IMR-90 (cell line): ENCODE results near the gene NTRK3. TPM values are rescaled to one million over a fixed set of nuclear protein-coding genes. Genes with fewer than 3 reads are reported as not detected.

Experiments
- ATAC-seq: fragments of 200-7000 bp; cut with Tn5 transposase; 2 replicates; pipeline ENCODE4 v1.9.1; 2020; ENCODE audit warnings: low read depth, mild to moderate bottlenecking, moderate library complexity
- BruUV-seq: library from RNA; stranded (reverse); fragments of 400-500 nt; replicated peaks from 2 replicates; lab custom pipeline; 2021; lab: Mats Ljungman, UMichigan
- CTCF ChIA-PET: fragments of 300-600 bp; formaldehyde crosslinking; extraction: SDS; loops from one replicate; lab custom pipeline; 2021; ENCODE audit warnings: antibody characterized with exemption; lab: Yijun Ruan, JAX
- POLR2A ChIA-PET: fragments of 300-600 bp; sonication (Branson Sonifier 250); formaldehyde crosslinking; loops from one replicate; lab custom pipeline; 2022; ENCODE audit warnings: antibody characterized with exemption; ENCODE audit not compliant: unreplicated experiment; lab: Charles Lee
- DNase-seq: peaks from one replicate; pipeline ENCODE4 v3.0.0; 2013
- H2AFZ ChIP-seq: replicated peaks from 2 replicates; pipeline ENCODE3; 2013; ENCODE audit warnings: low read length, mild to moderate bottlenecking; ENCODE audit not compliant: poor library complexity
- H2AK5ac ChIP-seq: 2 replicates; pipeline ENCODE4 v1.6.1; 2013; ENCODE audit warnings: low read depth, low read length, inconsistent platforms
- H2AK9ac ChIP-seq: replicated peaks from 2 replicates; pipeline ENCODE3; 2013; ENCODE audit warnings: mild to moderate bottlenecking, low read depth, low read length, moderate library complexity; ENCODE audit not compliant: poor library complexity
- H2BK120ac ChIP-seq: 2 replicates; pipeline ENCODE4 v1.6.1; 2013; ENCODE audit warnings: low read depth, low read length, inconsistent platforms
- H2BK15ac ChIP-seq: 3 replicates; pipeline ENCODE4 v1.6.1; 2013; ENCODE audit warnings: low read depth, low read length, inconsistent platforms
- H2BK20ac ChIP-seq: 2 replicates; pipeline ENCODE4 v1.6.1; 2013; ENCODE audit warnings: low read depth, mild to moderate bottlenecking, inconsistent platforms, low read length, moderate library complexity
- H2BK5ac ChIP-seq: 2 replicates; pipeline ENCODE4 v1.6.1; 2013; ENCODE audit warnings: mild to moderate bottlenecking, low read depth, low read length, inconsistent platforms; ENCODE audit not compliant: poor library complexity, severe bottlenecking
- H3K14ac ChIP-seq: replicated peaks from 2 replicates; pipeline ENCODE4 v1.6.1; 2013; ENCODE audit warnings: low read depth, low read length, inconsistent platforms
- H3K18ac ChIP-seq: 2 replicates; pipeline ENCODE4 v1.6.1; 2013; ENCODE audit warnings: low read depth, low read length, control low read depth
- H3K23ac ChIP-seq: 2 replicates; pipeline ENCODE4 v1.6.1; 2013; ENCODE audit warnings: low read depth, low read length, inconsistent platforms
- H3K27ac ChIP-seq: 2 replicates; pipeline ENCODE4 v1.5.1; 2013; ENCODE audit warnings: mild to moderate bottlenecking, control low read depth, low read length; ENCODE audit not compliant: insufficient read depth
- H3K27me3 ChIP-seq: 2 replicates; pipeline ENCODE4 v1.6.1; 2013; ENCODE audit warnings: low read length; ENCODE audit not compliant: control insufficient read depth, insufficient read depth
- H3K36me3 ChIP-seq: 2 replicates; pipeline ENCODE4 v1.6.1; 2013; ENCODE audit warnings: low read length, mixed read lengths; ENCODE audit not compliant: control insufficient read depth, insufficient read depth
- H3K4ac ChIP-seq: 2 replicates; pipeline ENCODE4 v1.6.1; 2013; ENCODE audit warnings: low read depth, low read length, inconsistent platforms
- H3K4me1 ChIP-seq: 2 replicates; pipeline ENCODE4 v1.6.1; 2013; ENCODE audit warnings: low read length, mixed read lengths; ENCODE audit not compliant: control insufficient read depth, insufficient read depth
- H3K4me2 ChIP-seq: 2 replicates; pipeline ENCODE4 v1.6.1; 2013; ENCODE audit warnings: low read depth, mild to moderate bottlenecking, control low read depth, low read length, moderate library complexity
- H3K4me3 ChIP-seq: 2 replicates; pipeline ENCODE4 v1.5.1; 2013; ENCODE audit warnings: low read depth, mild to moderate bottlenecking, control low read depth, low read length, moderate library complexity; ENCODE audit not compliant: insufficient read depth
- H3K56ac ChIP-seq: 2 replicates; pipeline ENCODE4 v1.6.1; 2013; ENCODE audit warnings: low read length, inconsistent platforms; ENCODE audit not compliant: insufficient read depth; ENCODE audit errors: extremely low read depth
- H3K79me1 ChIP-seq, 2 experiments: 2 replicates each; pipeline ENCODE4 v1.6.1; 2013; ENCODE audit warnings: low read length in 2 of 2, inconsistent platforms in 1 of 2, low read depth in 1 of 2
- H3K9ac ChIP-seq: 2 replicates; pipeline ENCODE4 v1.6.1; 2013; ENCODE audit warnings: low read depth, low read length, control low read depth
- H3K9me1 ChIP-seq: 2 replicates; pipeline ENCODE4 v1.6.1; 2013; ENCODE audit warnings: low read length, inconsistent platforms; ENCODE audit not compliant: insufficient read depth
- H3K9me3 ChIP-seq: 2 replicates; pipeline ENCODE4 v1.6.1; 2013; ENCODE audit warnings: low read length; ENCODE audit not compliant: control insufficient read depth, insufficient read depth
- H4K20me1 ChIP-seq: 2 replicates; pipeline ENCODE4 v1.6.1; 2013; ENCODE audit warnings: low read length, inconsistent platforms; ENCODE audit not compliant: insufficient read depth
- H4K5ac ChIP-seq: 2 replicates; pipeline ENCODE4 v1.6.1; 2013; ENCODE audit warnings: mild to moderate bottlenecking, low read depth, low read length, control low read depth
- H4K8ac ChIP-seq, 2 experiments: 2 replicates each; pipeline ENCODE4 v1.6.1; 2013; ENCODE audit warnings: low read depth in 2 of 2, low read length in 2 of 2, control low read depth in 1 of 2, inconsistent platforms in 1 of 2
- H4K91ac ChIP-seq: 2 replicates; pipeline ENCODE4 v1.6.1; 2013; ENCODE audit warnings: low read depth, low read length, inconsistent platforms; ENCODE audit not compliant: insufficient read depth
- BHLHE40 ChIP-seq: fragments of 150-350 bp; IDR thresholded peaks from 2 replicates; pipeline ENCODE4 v1.6.1; 2016; ENCODE audit warnings: mild to moderate bottlenecking, low read depth, low read length
- CEBPB ChIP-seq: IDR thresholded peaks from 2 replicates; pipeline ENCODE4 v1.6.1; 2012; ENCODE audit warnings: low read depth, low read length, improper control_type of control experiment
- CHD1 ChIP-seq: IDR thresholded peaks from 2 replicates; pipeline ENCODE4 v1.6.1; 2012; ENCODE audit warnings: low read depth, low read length, improper control_type of control experiment
- ELK1 ChIP-seq: fragments of 150-350 bp; IDR thresholded peaks from 2 replicates; pipeline ENCODE4 v1.6.1; 2016; ENCODE audit warnings: low read depth, mild to moderate bottlenecking, low read length, moderate library complexity, borderline replicate concordance
- FOS ChIP-seq: fragments of 150-350 bp; IDR thresholded peaks from 2 replicates; pipeline ENCODE4 v1.6.1; 2016; ENCODE audit warnings: low read depth, low read length
- MAFK ChIP-seq: IDR thresholded peaks from 2 replicates; pipeline ENCODE4 v1.6.1; 2012; ENCODE audit warnings: low read depth, low read length, improper control_type of control experiment
- MAZ ChIP-seq: IDR thresholded peaks from 2 replicates; pipeline ENCODE4 v1.6.1; 2012; ENCODE audit warnings: low read depth, mild to moderate bottlenecking, low read length, improper control_type of control experiment, moderate library complexity, borderline replicate concordance
- MXI1 ChIP-seq: IDR thresholded peaks from 2 replicates; pipeline ENCODE4 v1.6.1; 2012; ENCODE audit warnings: low read depth, mild to moderate bottlenecking, low read length, moderate library complexity, borderline replicate concordance
- NFE2L2 ChIP-seq: fragments of 150-350 bp; IDR thresholded peaks from 2 replicates; pipeline ENCODE4 v1.6.1; 2016; ENCODE audit warnings: low read depth, mild to moderate bottlenecking, low read length
- POLR2A ChIP-seq: IDR thresholded peaks from 2 replicates; pipeline ENCODE4 v1.6.1; 2012; ENCODE audit warnings: mild to moderate bottlenecking, low read depth, low read length
- RAD21 ChIP-seq: IDR thresholded peaks from 2 replicates; pipeline ENCODE4 v1.6.1; 2012; ENCODE audit warnings: low read length, improper control_type of control experiment
- RCOR1 ChIP-seq: IDR thresholded peaks from 2 replicates; pipeline ENCODE4 v1.6.1; 2012; ENCODE audit warnings: mild to moderate bottlenecking, low read length, improper control_type of control experiment; ENCODE audit not compliant: insufficient replicate concordance
- RFX5 ChIP-seq: IDR thresholded peaks from 2 replicates; pipeline ENCODE4 v1.8.0; 2012; ENCODE audit warnings: low read depth, mild to moderate bottlenecking, low read length, moderate library complexity
- SMC3 ChIP-seq: fragments of 150-350 bp; IDR thresholded peaks from 2 replicates; pipeline ENCODE4 v1.6.1; 2016; ENCODE audit warnings: low read depth, mild to moderate bottlenecking, antibody characterized with exemption, low read length, moderate library complexity
- USF2 ChIP-seq: fragments of 150-350 bp; IDR thresholded peaks from 2 replicates; pipeline ENCODE4 v1.6.1; 2017; ENCODE audit warnings: mild to moderate bottlenecking, antibody characterized with exemption, low read length, low read depth
- WGBS, 2 experiments: methylation state at CpG; one replicate each; pipeline versions ENCODE4 v1.1.5 to v1.1.7; 2013; ENCODE audit warnings: missing lambda C conversion rate in 2 of 2; ENCODE audit not compliant: insufficient read length in 1 of 2; ENCODE audit errors: extremely low coverage in 2 of 2; 5-methylcytosine and 5-hydroxymethylcytosine counted together
- dilution Hi-C: fragments of 300-500 bp; cut with HindIII; formaldehyde crosslinking; loops from one replicate; pipeline ENCODE4 v1.14.3; 2018; ENCODE audit warnings: low sequenced_read_pairs; ENCODE audit not compliant: unreplicated experiment
- in situ Hi-C: fragments of 300-500 bp; cut with MboI; formaldehyde crosslinking; loops from 3 replicates; pipeline ENCODE4 v1.14.3; 2019; ENCODE audit warnings: low sequenced_read_pairs, inconsistent platforms, mixed read lengths
- intact Hi-C: fragments of 100-400 bp; cut with micrococcal nuclease; formaldehyde crosslinking; loops from 2 replicates; pipeline ENCODE4 v1.10.0; 2022
- polyA plus RNA-seq, 3 experiments: library from polyadenylated mRNA; depleted of rRNA; stranded (reverse); fragments of >200 nt; gene quantifications; 2 replicates each; pipeline ENCODE4 v1.2.3, GENCODE V29; 2012; ENCODE audit warnings: low replicate concordance in 1 of 3
- total RNA-seq: library from RNA; depleted of rRNA; stranded (reverse); fragments of >200 nt; gene quantifications from 2 replicates; pipeline ENCODE4 v1.2.3, GENCODE V29; 2012
- TF ChIP-seq, protein P1 (sequence below): conservative IDR thresholded peaks from 2 replicates; pipeline ENCODE4 v1.5.1; 2012; ENCODE audit warnings: mild to moderate bottlenecking, low read depth, low read length, improper control_type of control experiment

The NTRK3 gene
- total and polyA plus RNA-seq, 2 of the 4 experiments (the other 2 are of a cell fraction): under 0.01 to 0.15 TPM

GRCh38 chr15:88042047-88042446 is 214.5 kb downstream of the NTRK3 start:
- dilution Hi-C loops: no loop called here
- intact Hi-C loops: no loop called here
- Histone ChIP-seq H3K4me1 (no peaks in the 10 kb centered on the region), H4K20me1 (no peaks in the 10 kb centered on the region), H3K14ac (no peak overlapping the region), H2AFZ (no peak overlapping the region), H3K27ac (no peak overlapping the region), H4K5ac (no peak overlapping the region), H3K4ac (no peak overlapping the region), H2AK9ac (no peak overlapping the region), H3K9me3 (peaks cover 32% of the 10 kb centered on the region), H3K36me3 (no peaks in the 10 kb centered on the region), H2BK15ac (no peak overlapping the region), H4K8ac (no peak overlapping the region), H4K91ac (no peak overlapping the region), H3K18ac (no peak overlapping the region), H2AK5ac (no peak overlapping the region), H3K56ac (no peak overlapping the region), H3K9ac (no peak overlapping the region), H2BK5ac (no peak overlapping the region), H3K9me1 (no peaks in the 10 kb centered on the region), H3K27me3 (no peaks in the 10 kb centered on the region), H3K4me3 (no peak overlapping the region), H3K4me2 (no peak overlapping the region), H2BK20ac (no peak overlapping the region), H2BK120ac (no peak overlapping the region), H3K23ac (no peak overlapping the region), H3K79me1 (no peaks in the 10 kb centered on the region)
- WGBS, 2 experiments: no CpG with 5 or more reads among the region's 5 CpGs
- TF ChIP-seq MXI1 (no peak), CEBPB (no peak), NFE2L2 (no peak), USF2 (no peak), RCOR1 (no peak), FOS (no peak), RFX5 (no peak), CHD1 (no peak), SMC3 (no peak), MAFK (no peak), RAD21 (no peak), POLR2A (no peak), ELK1 (no peak), BHLHE40 (no peak), MAZ (no peak)
- TF ChIP-seq, protein P1, sequence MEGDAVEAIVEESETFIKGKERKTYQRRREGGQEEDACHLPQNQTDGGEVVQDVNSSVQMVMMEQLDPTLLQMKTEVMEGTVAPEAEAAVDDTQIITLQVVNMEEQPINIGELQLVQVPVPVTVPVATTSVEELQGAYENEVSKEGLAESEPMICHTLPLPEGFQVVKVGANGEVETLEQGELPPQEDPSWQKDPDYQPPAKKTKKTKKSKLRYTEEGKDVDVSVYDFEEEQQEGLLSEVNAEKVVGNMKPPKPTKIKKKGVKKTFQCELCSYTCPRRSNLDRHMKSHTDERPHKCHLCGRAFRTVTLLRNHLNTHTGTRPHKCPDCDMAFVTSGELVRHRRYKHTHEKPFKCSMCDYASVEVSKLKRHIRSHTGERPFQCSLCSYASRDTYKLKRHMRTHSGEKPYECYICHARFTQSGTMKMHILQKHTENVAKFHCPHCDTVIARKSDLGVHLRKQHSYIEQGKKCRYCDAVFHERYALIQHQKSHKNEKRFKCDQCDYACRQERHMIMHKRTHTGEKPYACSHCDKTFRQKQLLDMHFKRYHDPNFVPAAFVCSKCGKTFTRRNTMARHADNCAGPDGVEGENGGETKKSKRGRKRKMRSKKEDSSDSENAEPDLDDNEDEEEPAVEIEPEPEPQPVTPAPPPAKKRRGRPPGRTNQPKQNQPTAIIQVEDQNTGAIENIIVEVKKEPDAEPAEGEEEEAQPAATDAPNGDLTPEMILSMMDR: no peak
- CTCF ChIA-PET: no interaction called here
- in situ Hi-C loops: no loop called here
- POLR2A ChIA-PET: interaction anchor here (0.7 kb wide), 1 partner anchor 1601 kb away, joined by 16 read pairs; no protein-coding TSS in a partner anchor
- ATAC-seq (no peak), DNase-seq (no peak)
- no TSS peak for BruUV-seq
